Omental fat pad (tissue), 4 donors: ENCODE measurements around the gene SAFB2. TPM values are rescaled to one million over a fixed set of nuclear protein-coding genes. Genes with fewer than 3 reads are reported as not detected.

ENCODE experiments used
- ATAC-seq: fragments of 150-250 bp; one replicate; pipeline ENCODE4 v1.9.1; 2016; ENCODE audit warnings: mild to moderate bottlenecking, moderate library complexity; ENCODE audit not compliant: low FRiP score
- DNase-seq: peaks from one replicate; pipeline ENCODE4 v3.0.0-alpha.2; 2019; ENCODE audit warnings: low spot score
- total RNA-seq, 4 donors: library from RNA; depleted of rRNA; stranded (reverse); fragments of >200 nt; gene quantifications; one replicate each; pipeline ENCODE4 v1.1.0, GENCODE V29; 2016
- TF ChIP-seq, protein P1 (sequence below), 3 donors: fragments of 450-650 bp; IDR thresholded peaks; one replicate each; pipeline ENCODE4 v1.5.1; 2016 to 2017; ENCODE audit warnings: antibody characterized with exemption in 3 of 3, mild to moderate bottlenecking in 3 of 3, moderate library complexity in 2 of 3

Gene SAFB2
- total RNA-seq, 4 donors from 2014 or later, result 32.0 to 77.9 (median 51.1) TPM

DNA sequence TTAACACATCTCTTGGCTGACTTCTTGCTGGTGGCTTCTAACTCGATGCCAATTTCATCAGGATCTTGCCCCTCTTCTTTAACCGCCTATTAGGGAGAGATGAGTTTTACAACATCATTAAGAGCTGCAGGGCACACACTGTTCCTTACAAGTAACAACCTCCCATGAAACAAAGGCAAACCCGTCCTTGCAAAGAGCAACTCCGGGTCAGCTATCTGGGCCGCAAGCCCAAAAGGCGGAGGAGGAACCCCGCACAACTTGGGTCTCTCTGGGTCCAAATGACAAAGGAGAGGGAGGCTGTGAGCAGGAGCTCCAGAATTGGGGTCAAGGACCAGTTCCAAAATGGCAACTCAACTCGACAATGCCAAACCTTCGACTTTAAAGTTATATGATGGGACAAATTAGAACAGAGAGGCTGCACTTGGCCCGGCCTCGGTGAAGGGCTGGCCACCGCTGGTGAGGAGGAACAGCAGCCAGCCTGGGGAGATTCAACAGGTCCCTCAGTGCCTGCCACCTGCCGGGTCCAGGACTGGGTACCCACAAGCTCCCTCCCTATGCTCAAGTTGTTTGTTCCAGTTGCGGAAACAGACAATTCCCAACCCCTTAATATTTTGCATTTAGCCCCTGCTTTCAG lies 1.1 kb downstream of the SAFB2 start:
- TF ChIP-seq, protein P1, sequence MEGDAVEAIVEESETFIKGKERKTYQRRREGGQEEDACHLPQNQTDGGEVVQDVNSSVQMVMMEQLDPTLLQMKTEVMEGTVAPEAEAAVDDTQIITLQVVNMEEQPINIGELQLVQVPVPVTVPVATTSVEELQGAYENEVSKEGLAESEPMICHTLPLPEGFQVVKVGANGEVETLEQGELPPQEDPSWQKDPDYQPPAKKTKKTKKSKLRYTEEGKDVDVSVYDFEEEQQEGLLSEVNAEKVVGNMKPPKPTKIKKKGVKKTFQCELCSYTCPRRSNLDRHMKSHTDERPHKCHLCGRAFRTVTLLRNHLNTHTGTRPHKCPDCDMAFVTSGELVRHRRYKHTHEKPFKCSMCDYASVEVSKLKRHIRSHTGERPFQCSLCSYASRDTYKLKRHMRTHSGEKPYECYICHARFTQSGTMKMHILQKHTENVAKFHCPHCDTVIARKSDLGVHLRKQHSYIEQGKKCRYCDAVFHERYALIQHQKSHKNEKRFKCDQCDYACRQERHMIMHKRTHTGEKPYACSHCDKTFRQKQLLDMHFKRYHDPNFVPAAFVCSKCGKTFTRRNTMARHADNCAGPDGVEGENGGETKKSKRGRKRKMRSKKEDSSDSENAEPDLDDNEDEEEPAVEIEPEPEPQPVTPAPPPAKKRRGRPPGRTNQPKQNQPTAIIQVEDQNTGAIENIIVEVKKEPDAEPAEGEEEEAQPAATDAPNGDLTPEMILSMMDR (IDR thresholded peaks at IDR 0.05), result no peak
- no peak for DNase-seq
- ATAC-seq, result no peak

DNA sequence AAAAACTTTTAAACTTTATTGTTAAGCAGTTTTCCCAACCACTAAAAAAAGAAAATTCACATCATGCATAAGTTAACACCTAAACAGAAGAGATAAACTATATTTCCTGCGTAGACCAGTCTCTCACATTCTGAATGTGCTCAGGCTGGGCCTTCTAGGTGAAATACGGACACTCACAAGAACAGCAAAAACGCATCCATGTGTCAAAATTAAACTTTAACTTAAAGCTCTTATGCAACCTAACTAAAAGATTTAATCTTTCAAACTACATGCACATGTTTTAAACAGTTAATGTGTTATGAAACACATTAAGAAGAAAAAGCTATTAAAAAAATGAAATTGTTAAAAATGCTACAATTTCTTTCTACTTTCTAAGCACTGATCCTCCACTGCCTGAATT lies 2.6 kb downstream of the SAFB2 start:
- ATAC-seq (no peak), DNase-seq (no peak)
- TF ChIP-seq, protein P1 (IDR thresholded peaks at IDR 0.05), result no peak

DNA sequence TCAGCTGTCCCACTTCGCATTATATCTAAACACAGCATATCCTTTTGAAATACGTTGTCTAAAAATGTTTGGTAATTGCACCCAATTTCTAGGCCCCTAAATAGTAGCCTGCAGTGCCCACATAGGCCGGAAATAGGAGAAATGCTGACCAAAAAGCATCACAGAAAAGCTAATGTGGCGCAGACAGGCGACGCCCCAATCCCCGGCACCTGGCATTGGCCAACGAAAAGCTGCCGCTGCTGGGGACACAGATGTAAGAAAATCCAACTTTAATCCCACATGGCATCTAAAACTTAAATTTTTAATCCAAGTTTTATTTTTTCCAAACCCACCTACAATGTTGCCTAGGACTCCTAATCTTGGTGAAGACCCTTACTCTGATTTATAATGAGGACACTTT lies 4.0 kb downstream of the SAFB2 start:
- TF ChIP-seq, protein P1 (IDR thresholded peaks at IDR 0.05), result no peak
- ATAC-seq (no peak), DNase-seq (no peak)

DNA sequence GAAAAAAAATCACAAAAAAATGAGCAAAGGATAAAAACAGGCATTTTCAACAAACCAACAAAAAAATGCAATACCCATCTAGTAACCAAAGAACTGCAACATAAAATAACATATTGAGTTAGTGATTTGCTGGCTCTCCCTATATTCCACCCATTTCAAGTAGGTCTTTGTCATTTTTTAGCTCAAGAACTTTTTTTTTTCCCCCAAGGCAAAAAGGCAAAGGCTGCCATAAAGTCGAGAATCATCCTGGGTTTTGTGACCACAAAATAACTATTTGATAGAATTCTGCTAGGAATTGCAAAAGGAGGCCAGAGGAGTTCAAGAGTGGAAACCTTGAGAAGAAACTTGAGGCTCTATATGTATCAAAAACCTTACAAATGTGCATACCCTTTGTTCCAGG lies 5.5 kb downstream of the SAFB2 start:
- ATAC-seq (no peak), DNase-seq (no peak)
- TF ChIP-seq, protein P1 (IDR thresholded peaks at IDR 0.05), result no peak

DNA sequence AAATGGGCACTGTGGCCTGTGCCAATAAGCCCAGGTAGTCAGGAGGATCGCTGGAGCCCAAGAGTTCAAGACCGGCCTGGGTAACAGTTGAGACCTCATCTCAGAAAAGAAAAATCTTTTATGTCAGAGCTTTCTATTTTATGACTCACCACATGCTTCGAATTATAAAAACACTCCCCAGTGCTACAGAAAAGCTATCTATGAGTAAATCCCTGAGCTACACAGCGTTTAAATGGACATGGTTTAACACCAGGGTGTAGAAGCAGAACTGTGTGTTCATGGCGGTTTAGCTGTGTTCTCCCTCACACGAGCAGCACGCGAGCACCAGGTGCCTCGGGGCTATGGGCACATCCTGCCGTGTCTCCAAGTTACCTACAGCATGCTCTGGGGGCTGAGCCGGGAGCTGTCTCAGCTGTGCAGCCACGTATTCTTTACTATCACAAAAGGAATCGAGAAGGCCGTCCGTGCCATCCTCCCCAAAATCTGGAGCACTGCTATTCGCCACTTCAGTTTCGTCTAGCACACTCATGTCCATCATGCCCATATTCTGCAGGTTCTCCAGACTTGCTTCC lies 6.7 kb downstream of the SAFB2 start:
- no peak for ATAC-seq
- TF ChIP-seq, protein P1 (IDR thresholded peaks at IDR 0.05), result no peak
- DNase-seq, result no peak

DNA sequence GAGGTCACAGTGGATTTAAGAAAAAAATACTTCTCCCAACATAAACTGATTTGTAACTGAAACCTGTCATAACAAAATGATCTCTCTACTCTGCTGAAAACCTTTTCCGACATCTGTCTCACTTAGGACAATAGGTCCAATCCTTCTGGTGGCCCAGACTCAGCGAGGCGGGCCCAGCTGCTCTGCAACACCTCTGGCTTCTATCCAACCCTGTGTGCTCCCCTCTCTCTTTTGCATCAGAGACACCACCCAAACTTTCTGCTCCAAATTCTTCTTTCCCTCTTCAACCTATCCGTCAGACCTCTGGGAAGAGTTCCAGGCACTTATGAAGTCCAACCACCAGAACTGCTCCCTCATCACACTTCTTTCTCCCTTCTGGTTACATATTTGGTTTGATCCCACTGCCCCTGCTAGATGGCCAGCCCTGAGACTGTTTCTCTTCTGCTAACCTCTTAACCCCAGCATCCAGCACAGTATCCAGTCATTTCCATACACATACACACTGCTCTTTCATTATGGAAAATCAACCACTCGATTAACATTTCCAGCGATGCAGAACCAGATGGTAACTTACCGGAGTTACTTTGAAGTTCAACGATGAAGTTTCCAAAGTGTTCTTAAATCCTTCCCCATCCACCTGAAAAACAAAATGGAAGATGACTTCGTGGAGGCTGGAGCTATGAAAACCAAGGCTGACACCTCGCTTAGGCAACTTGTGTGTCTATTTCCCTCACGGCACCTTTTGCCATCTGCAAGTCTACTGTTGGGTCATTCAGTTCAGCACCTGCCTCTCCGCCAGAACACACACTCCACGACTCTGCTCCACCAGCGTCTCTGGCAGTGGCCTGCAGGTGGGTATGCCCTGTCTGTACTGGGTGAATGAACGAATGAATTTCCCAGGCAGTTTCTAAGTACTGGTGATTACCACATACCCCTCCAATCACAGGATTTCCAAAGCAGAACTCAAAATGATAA lies 9.4 kb downstream of the SAFB2 start:
- ATAC-seq (no peak), DNase-seq (no peak)
- TF ChIP-seq, protein P1 (IDR thresholded peaks at IDR 0.05), result no peak
